SK-N-SH (cell line): Measurements from ENCODE around the gene RNF217. TPM values are rescaled to one million over a fixed set of nuclear protein-coding genes. Genes with fewer than 3 reads are reported as not detected.

Source experiments
- CTCF ChIA-PET: fragments of 300-600, 350-600 bp; formaldehyde crosslinking; extraction: SDS; loops from one replicate; lab custom pipeline; 2021; lab: Yijun Ruan, JAX
- POLR2A ChIA-PET: fragments of 350-600 bp; sonication (Branson Sonifier 250); formaldehyde crosslinking; extraction: SDS; loops from one replicate; lab custom pipeline; 2020; ENCODE audit warnings: antibody characterized with exemption, inconsistent platforms; lab: Yijun Ruan, JAX
- DNase-seq: peaks from one replicate; pipeline ENCODE4 v3.0.0; 2012
- H2AFZ ChIP-seq: fragments of 200-600 bp; sonication (generic); 2 replicates; pipeline ENCODE4 v1.8.1; 2016; ENCODE audit warnings: antibody characterized with exemption, mild to moderate bottlenecking, low read depth
- H3F3A ChIP-seq: fragments of 200-600 bp; sonication (generic); replicated peaks from 2 replicates; pipeline ENCODE3; 2016; ENCODE audit warnings: antibody characterized with exemption, mild to moderate bottlenecking; ENCODE audit not compliant: insufficient read depth
- H3K27ac ChIP-seq, 2 experiments: fragments of 200-500 bp in 1 of 2; fragments of 200-600 bp in 1 of 2; sonication (Bioruptor generic) in 1 of 2; sonication (generic), shearing (Covaris generic) in 1 of 2; 2 replicates each; pipeline versions ENCODE4 v1.5.1 to v1.6.1; 2014 to 2016; ENCODE audit warnings: low read depth in 2 of 2, inconsistent platforms in 1 of 2, low read length in 1 of 2, mild to moderate bottlenecking in 1 of 2, mixed read lengths in 1 of 2
- H3K27me3 ChIP-seq: fragments of 200-600 bp; sonication (generic), shearing (Covaris generic); 2 replicates; pipeline ENCODE4 v1.6.1; 2016; ENCODE audit warnings: mixed run types; ENCODE audit not compliant: insufficient read depth
- H3K36me3 ChIP-seq, 2 experiments: fragments of 200-500 bp in 1 of 2; fragments of 200-600 bp in 1 of 2; sonication (Bioruptor generic) in 1 of 2; sonication (generic) in 1 of 2; replicated peaks in 1 of 2; 2 replicates each; pipeline versions ENCODE3 to v1.5.1; 2014 to 2016; ENCODE audit warnings: low read length in 1 of 2, mild to moderate bottlenecking in 1 of 2; ENCODE audit not compliant: insufficient read depth in 2 of 2, control insufficient read depth in 1 of 2
- H3K4me1 ChIP-seq, 2 experiments: fragments of 200-500 bp in 1 of 2; fragments of 200-600 bp in 1 of 2; sonication (Bioruptor generic) in 1 of 2; sonication (generic), shearing (Covaris generic) in 1 of 2; 2 replicates each; pipeline versions ENCODE4 v1.5.1 to v1.6.1; 2014 to 2016; ENCODE audit warnings: low read depth in 1 of 2, low read length in 1 of 2, mixed run types in 1 of 2; ENCODE audit not compliant: insufficient read depth in 2 of 2, control insufficient read depth in 1 of 2
- H3K4me2 ChIP-seq: fragments of 200-600 bp; sonication (generic), shearing (Covaris generic); 2 replicates; pipeline ENCODE4 v1.6.1; 2017; ENCODE audit warnings: mixed run types
- H3K4me3 ChIP-seq, 2 experiments: fragments of 200-500 bp in 1 of 2; fragments of 200-600 bp in 1 of 2; sonication (Bioruptor generic) in 1 of 2; sonication (generic), shearing (Covaris generic) in 1 of 2; 2 replicates each; pipeline versions ENCODE4 v1.5.1 to v1.8.1; 2014 to 2016; ENCODE audit warnings: low read depth in 2 of 2, inconsistent platforms in 1 of 2, low read length in 1 of 2, mild to moderate bottlenecking in 1 of 2, mixed read lengths in 1 of 2, moderate library complexity in 1 of 2
- H3K79me2 ChIP-seq: fragments of 200-600 bp; sonication (generic); 2 replicates; pipeline ENCODE4 v1.8.1; 2017; ENCODE audit warnings: mild to moderate bottlenecking; ENCODE audit not compliant: insufficient read depth
- H3K9ac ChIP-seq: fragments of 200-600 bp; sonication (generic); 2 replicates; pipeline ENCODE4 v1.6.1; 2017; ENCODE audit warnings: mixed run types
- H3K9me2 ChIP-seq: fragments of 200-600 bp; sonication (generic); 2 replicates; pipeline ENCODE4 v1.6.1; 2017; ENCODE audit warnings: mixed run types
- H3K9me3 ChIP-seq: fragments of 200-600 bp; sonication (generic); 2 replicates; pipeline ENCODE4 v1.6.1; 2017; ENCODE audit warnings: mixed run types, mild to moderate bottlenecking, moderate library complexity
- H4K20me1 ChIP-seq: fragments of 200-600 bp; sonication (generic); 2 replicates; pipeline ENCODE4 v1.6.1; 2017; ENCODE audit warnings: mild to moderate bottlenecking, mixed run types; ENCODE audit not compliant: insufficient read depth
- ELF1 ChIP-seq: IDR thresholded peaks from 2 replicates; pipeline ENCODE4 v1.4.0; 2012
- EP300 ChIP-seq, 2 experiments: IDR thresholded peaks; 2 replicates each; pipeline versions ENCODE4 v1.4.0 to v1.6.1; 2012; ENCODE audit warnings: borderline replicate concordance in 1 of 2, low read depth in 1 of 2, low read length in 1 of 2
- EZH2phosphoT487 ChIP-seq: fragments of 200-600 bp; sonication (generic); IDR thresholded peaks from 2 replicates; pipeline ENCODE4 v1.6.1; 2017; ENCODE audit warnings: low read depth, mixed run types, mild to moderate bottlenecking, antibody characterized with exemption, moderate library complexity, borderline replicate concordance
- FOXJ3 ChIP-seq: sonication (generic); formaldehyde crosslinking; IDR thresholded peaks from 2 replicates; pipeline ENCODE4 v1.5.1; 2020; ENCODE audit warnings: mild to moderate bottlenecking, missing genetic modification reagents
- GATA2 ChIP-seq: sonication (generic); formaldehyde crosslinking; IDR thresholded peaks from 2 replicates; pipeline ENCODE4 v1.5.0; 2020; ENCODE audit warnings: mild to moderate bottlenecking, missing genetic modification reagents
- NFIC ChIP-seq: IDR thresholded peaks from 2 replicates; pipeline ENCODE4 v1.4.0; 2012; ENCODE audit warnings: borderline replicate concordance
- RCOR1 ChIP-seq: fragments of 150-350 bp; IDR thresholded peaks from 2 replicates; pipeline ENCODE4 v1.6.1; 2017; ENCODE audit warnings: antibody characterized with exemption, low read length
- RFX5 ChIP-seq: IDR thresholded peaks from 2 replicates; pipeline ENCODE4 v1.6.1; 2012; ENCODE audit warnings: mild to moderate bottlenecking, improper control_type of control experiment, low read length
- SMC3 ChIP-seq: IDR thresholded peaks from 2 replicates; pipeline ENCODE4 v1.6.1; 2012; ENCODE audit warnings: low read depth, low read length, improper control_type of control experiment
- TCF12 ChIP-seq: IDR thresholded peaks from 2 replicates; pipeline ENCODE4 v1.4.0; 2012
- USF2 ChIP-seq: fragments of 150-350 bp; IDR thresholded peaks from 2 replicates; pipeline ENCODE4 v1.6.1; 2017; ENCODE audit warnings: antibody characterized with exemption, low read length, low read depth, borderline replicate concordance
- WGBS: methylation state at CpG from one replicate; pipeline ENCODE4 v1.1.6; 2017; ENCODE audit warnings: low lambda C conversion rate; 5-methylcytosine and 5-hydroxymethylcytosine counted together
- polyA plus RNA-seq, 3 experiments: library from polyadenylated mRNA; depleted of rRNA; stranded (reverse); fragments of >200 nt; gene quantifications; 2 replicates each; pipeline ENCODE4 v1.2.3, GENCODE V29; 2012
- TF ChIP-seq, protein P1 (sequence below): IDR thresholded peaks from 2 replicates; pipeline ENCODE4 v1.4.0; 2012; ENCODE audit warnings: low read depth, borderline replicate concordance
- TF ChIP-seq, protein P2 (sequence below): IDR thresholded peaks from 2 replicates; pipeline ENCODE4 v1.4.0; 2012; ENCODE audit warnings: low read depth
- TF ChIP-seq, protein P3 (sequence below): IDR thresholded peaks from 2 replicates; pipeline ENCODE4; 2012

RNF217 gene
- polyA plus RNA-seq, 1 of the 3 experiments (the other 2 are of a cell fraction): 0.28 TPM

GRCh38 chr6:124949706-124950105 is 12.5 kb upstream of the RNF217 start:
- Histone ChIP-seq H4K20me1 (no peaks in the 10 kb centered on the region), H3K4me2 (no peak overlapping the region), H3K27ac (no peak overlapping the region), H3K79me2 (no peaks in the 10 kb centered on the region), H3K9me3 (no peaks in the 10 kb centered on the region), H2AFZ (no peak overlapping the region), H3F3A (no peaks in the 10 kb centered on the region), H3K4me1 (no peaks in the 10 kb centered on the region), H3K9me2 (no peaks in the 10 kb centered on the region), H3K4me3 (no peak overlapping the region), H3K9ac (no peak overlapping the region), H3K27me3 (no peaks in the 10 kb centered on the region), H3K36me3 (no peaks in the 10 kb centered on the region)
- TF ChIP-seq, protein P1, sequence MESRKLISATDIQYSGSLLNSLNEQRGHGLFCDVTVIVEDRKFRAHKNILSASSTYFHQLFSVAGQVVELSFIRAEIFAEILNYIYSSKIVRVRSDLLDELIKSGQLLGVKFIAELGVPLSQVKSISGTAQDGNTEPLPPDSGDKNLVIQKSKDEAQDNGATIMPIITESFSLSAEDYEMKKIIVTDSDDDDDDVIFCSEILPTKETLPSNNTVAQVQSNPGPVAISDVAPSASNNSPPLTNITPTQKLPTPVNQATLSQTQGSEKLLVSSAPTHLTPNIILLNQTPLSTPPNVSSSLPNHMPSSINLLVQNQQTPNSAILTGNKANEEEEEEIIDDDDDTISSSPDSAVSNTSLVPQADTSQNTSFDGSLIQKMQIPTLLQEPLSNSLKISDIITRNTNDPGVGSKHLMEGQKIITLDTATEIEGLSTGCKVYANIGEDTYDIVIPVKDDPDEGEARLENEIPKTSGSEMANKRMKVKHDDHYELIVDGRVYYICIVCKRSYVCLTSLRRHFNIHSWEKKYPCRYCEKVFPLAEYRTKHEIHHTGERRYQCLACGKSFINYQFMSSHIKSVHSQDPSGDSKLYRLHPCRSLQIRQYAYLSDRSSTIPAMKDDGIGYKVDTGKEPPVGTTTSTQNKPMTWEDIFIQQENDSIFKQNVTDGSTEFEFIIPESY: no peak
- TF ChIP-seq, protein P2, sequence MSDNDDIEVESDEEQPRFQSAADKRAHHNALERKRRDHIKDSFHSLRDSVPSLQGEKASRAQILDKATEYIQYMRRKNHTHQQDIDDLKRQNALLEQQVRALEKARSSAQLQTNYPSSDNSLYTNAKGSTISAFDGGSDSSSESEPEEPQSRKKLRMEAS: no peak
- TF ChIP-seq SMC3 (no peak), RFX5 (no peak), EZH2phosphoT487 (no peak)
- WGBS: 5% methylated on average over 3 of the region's 3 CpGs
- DNase-seq: no peak
- ChIA-PET POLR2A (no interaction called here), CTCF (no interaction called here)

- Histone ChIP-seq H3K36me3 (no peaks in the 10 kb centered on the region), H3K9me2 (no peaks in the 10 kb centered on the region), H2AFZ (no peak overlapping the region), H3K9ac (no peak overlapping the region), H3K4me3 (no peak overlapping the region), H3F3A (no peaks in the 10 kb centered on the region), H4K20me1 (no peaks in the 10 kb centered on the region), H3K27ac (no peak overlapping the region), H3K4me1 (no peaks in the 10 kb centered on the region; a peak in 1 of 4 replicates), H3K9me3 (no peaks in the 10 kb centered on the region), H3K27me3 (no peaks in the 10 kb centered on the region), H3K79me2 (no peaks in the 10 kb centered on the region), H3K4me2 (no peak overlapping the region)
- ChIA-PET POLR2A (no interaction called here), CTCF (no interaction called here)
- TF ChIP-seq, protein P3, sequence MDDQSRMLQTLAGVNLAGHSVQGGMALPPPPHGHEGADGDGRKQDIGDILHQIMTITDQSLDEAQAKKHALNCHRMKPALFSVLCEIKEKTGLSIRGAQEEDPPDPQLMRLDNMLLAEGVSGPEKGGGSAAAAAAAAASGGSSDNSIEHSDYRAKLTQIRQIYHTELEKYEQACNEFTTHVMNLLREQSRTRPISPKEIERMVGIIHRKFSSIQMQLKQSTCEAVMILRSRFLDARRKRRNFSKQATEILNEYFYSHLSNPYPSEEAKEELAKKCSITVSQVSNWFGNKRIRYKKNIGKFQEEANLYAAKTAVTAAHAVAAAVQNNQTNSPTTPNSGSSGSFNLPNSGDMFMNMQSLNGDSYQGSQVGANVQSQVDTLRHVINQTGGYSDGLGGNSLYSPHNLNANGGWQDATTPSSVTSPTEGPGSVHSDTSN: no peak
- TF ChIP-seq TCF12 (no peak), RCOR1 (no peak), GATA2 (CRISPR knock-in tag) (no peak), ELF1 (no peak), USF2 (no peak), NFIC (no peak), FOXJ3 (CRISPR knock-in tag) (no peak), EP300 (IDR thresholded peaks at IDR 0.05; ENCODE audit: borderline replicate concordance in 1 of 2, low read depth in 1 of 2, low read length in 1 of 2) (no peak), RFX5 (no peak)
- no peak for DNase-seq
- 23% methylated on average over 1 of the region's 1 CpG for WGBS
Observed at GRCh38 chr6:124953808-124954207, 8.4 kb upstream of the RNF217 start.
